ENCODE data around the gene NKAIN2. TPM values are rescaled to one million over a fixed set of nuclear protein-coding genes. Genes with fewer than 3 reads are reported as not detected.

NKAIN2 gene
- total RNA-seq, result not detected in 2 replicates

DNA sequence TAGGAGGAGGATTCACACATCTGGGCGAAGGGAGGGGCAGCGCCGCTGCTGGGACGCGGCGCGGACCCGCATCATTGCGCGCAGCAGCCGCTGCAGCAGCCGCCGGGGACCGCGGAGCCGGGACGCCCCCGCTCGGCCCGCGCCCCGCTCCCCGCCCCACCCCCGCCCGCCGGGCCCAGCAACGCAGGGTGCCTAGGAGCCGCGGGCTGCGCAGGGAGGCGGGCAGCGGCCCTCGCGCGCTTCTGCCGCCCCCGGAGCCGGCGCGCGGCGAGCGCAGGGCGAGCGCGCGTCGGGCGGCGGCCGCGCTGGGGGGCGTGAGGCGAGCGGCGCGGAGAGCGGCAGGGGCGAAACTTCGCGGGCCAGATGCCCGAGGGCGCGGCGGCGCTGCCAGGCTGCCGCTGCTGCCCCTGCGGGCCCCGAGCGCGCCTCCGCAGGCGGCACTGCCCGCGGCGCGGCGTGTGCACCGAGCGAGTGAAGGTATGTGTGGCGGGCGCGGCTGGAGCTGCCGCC lies at the start of gene NKAIN2:
TSS of gene NKAIN2 (plus strand) at position 362 of the 510 bp plus-strand sequence.
- DNase-seq (ENCODE audit: low read depth in 2 of 2), result peak in 1 of 2 donors; percentile 1

DNA sequence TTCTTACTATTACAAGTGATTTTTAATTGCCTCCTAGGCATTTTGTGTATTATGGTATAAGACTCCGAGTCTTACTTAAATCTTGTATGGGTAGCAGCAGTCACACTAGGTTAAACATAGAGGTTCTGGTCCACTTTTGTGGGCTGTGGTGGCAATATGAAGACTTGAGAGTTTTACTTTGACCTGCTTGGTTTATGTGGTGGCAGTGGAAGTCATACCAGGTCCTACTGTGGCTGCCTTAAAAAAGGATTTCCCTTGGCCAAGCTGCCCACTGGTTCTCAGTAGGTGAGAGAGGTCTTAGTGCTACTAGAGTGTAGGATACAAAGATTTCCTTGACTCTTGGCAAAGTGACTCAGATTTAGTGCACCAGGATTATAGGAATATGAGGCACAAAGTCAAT lies 44.2 kb upstream of the NKAIN2 start:
- DNase-seq (ENCODE audit: low read depth in 2 of 2), result no peak

DNA sequence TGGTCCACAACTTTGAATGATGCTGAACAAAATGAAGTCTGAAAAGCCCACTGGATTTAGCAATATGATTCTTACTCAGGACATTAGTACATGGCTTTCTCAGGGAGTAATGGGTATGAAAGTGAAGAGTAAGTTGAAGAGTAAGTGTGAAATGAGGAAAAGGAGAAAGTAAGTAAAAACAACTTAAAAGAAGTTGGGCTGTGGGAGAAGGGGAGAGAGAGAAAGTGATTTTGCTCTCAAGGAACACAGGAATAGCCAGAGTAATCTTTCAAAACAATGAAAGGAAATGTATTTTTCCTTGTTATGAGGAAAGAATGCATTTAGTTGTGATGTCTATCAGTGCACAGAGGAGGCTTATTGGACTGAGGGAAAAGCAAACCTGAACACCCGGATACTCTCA lies 39.8 kb upstream of the NKAIN2 start:
- DNase-seq (ENCODE audit: low read depth in 2 of 2), result no peak

DNA sequence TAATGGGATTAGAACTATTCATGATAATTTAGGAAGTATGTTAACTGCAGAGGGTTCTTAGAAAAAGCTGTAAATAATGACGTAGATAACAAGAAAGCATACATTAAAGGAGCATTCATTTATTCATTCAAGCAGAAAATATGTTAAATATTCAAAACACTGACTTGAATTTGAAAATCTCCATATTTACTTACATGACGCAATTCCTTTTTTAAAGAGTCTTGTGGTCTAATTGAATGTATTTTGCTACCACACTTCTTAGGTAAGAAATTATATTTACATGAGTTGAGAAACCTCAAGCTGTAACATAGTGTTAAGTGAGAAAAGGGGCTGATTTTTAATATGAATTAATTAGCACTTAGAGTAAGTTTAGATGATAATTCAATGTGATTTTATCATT lies 38.9 kb upstream of the NKAIN2 start:
- DNase-seq (ENCODE audit: low read depth in 2 of 2), result no peak

DNA sequence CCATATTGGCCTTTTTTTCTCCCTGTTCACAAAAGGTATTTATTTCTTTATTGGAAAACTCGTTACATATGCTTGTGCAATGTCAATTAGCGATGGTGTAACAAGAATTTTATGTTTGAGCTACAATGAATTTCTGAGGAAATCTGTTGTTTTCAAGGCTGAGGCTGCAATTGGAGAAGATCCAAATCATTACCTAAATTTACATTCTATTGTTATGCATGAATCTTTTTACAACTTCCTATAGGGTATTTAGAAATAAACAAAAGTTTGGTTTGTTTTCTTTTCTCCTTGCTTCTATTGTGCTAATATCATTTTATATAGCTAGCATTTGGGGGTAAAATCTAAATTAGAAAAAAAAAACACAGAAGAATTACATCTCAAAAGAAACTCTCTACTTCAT lies 34.7 kb upstream of the NKAIN2 start:
- no peak for DNase-seq (ENCODE audit: low read depth in 2 of 2)

DNA sequence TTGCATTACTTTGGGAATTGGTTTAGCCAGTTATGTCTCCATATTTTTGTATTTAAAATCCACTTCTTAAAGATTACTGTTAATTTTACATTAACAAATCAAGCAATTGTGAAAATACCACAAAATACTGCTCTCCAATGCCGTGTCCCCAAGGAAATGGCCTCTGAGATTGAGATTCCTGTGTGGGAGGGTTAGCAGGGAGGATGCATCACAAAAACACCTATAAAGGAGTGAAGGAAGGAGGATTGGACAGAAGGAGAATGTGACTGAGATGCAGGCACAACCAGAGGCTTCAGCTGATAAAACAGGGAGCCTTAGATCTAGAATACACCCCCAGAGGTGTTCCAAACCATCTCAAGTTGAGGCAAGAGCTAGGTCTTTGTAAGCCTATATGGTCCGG lies 34.2 kb upstream of the NKAIN2 start:
- no peak for DNase-seq (ENCODE audit: low read depth in 2 of 2)

DNA sequence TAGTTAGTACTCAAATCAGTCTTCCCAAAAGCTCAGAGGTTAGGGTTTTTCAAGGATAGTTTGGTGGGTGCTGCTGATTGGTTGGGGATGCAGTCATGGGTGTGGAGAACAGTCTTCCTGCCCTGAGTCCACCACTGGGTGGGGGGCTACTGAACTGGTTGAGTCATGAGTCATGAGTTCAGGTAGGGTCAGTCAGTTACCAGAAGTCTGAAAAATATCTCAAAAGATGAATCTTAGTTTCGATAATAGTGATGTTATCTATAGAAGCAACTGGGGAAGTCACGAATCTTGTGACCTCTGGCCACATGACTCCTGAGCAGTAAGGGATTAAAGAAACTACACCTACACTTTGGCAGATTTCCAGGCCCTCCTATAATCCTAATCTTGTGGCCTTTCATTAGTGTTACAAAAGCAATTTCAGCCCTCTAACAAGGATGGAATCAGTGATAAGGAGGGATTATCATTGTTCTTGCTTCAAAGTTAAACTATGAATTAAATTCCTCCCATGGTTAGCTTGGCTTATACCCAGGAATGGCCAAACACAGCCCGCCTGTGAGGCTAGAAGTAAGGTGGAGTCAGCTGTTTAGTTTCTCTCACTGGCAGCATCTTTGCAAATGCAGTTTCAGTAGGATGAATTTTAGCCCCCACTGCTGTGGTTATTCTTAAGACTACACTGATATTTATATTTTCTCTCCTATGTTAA lies 33.3 kb upstream of the NKAIN2 start:
- no peak for DNase-seq (ENCODE audit: low read depth in 2 of 2)

DNA sequence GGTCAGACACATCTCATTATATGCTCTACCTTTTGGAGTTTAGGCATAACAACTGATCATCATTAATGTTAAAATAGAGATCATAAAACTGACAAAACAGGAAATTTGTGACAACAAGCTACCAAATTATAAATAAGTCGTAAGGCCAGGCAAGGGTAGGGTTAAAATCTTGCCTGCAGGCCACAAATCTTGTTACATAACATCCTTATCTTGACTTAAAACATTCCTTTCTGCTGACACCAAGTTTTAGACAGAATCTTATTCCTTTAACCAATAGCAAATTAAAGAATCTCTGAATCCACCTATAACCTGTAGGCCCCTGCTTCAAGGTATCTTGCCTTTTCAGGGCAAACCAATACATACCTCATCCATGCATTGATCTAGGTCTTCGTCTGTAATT lies 32.5 kb upstream of the NKAIN2 start:
- DNase-seq (ENCODE audit: low read depth in 2 of 2), result no peak

DNA sequence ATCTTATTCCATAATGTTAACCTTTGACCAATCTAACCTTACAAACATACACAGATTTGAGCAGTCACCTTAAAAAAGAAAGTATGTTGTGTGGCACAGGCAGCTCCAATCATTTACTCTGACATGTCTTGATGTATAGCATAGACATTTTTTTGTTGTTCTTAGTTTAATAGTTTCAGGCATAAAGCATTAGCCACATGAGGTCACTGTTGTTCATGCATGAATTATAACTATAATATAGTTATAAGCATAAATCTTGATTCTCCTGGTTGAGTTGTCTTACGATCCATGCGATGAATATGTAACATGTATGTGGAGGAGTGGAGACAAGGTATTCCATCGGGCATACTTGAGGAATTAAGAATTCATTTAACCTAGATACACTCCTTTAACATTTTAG lies 26.1 kb upstream of the NKAIN2 start:
- DNase-seq (ENCODE audit: low read depth in 2 of 2), result no peak

DNA sequence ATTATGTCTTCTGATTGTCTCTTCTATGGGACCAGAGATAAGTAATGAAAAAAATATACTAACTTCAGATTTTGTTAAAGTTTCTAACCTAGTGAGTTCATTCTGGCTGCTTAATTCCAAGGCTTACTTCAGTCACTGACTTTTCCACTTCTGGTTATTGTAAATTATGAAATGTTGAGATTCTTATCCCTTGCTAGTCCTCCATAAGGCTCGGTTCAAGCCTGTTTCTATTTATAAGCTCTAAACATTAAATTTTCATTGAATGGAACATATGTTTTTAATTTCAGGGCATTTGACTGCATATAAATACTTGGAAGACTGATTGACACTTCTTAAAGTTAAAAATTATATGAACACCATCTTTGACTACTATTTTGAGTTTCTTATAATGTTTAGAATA lies 23.6 kb upstream of the NKAIN2 start:
- DNase-seq (ENCODE audit: low read depth in 2 of 2), result no peak

DNA sequence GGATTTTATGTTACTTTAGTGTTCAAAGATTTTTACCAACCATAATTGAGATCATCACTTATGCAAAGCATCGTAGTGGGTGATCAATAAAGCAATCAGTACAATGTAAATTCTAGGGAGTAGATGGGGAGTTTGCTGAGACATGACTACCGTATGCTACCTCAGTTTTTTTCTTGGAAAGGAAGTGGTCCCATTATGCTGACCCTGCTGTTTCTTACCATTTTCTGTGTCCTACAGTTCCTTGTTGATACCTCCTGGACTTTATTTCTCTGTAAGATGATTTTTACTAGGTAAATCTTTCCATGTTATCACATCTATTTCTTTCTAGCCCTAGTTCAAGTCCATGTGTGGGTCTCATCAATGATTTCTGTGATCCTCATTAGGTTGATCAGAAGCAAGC lies 19.3 kb upstream of the NKAIN2 start:
- DNase-seq (ENCODE audit: low read depth in 2 of 2), result no peak

DNA sequence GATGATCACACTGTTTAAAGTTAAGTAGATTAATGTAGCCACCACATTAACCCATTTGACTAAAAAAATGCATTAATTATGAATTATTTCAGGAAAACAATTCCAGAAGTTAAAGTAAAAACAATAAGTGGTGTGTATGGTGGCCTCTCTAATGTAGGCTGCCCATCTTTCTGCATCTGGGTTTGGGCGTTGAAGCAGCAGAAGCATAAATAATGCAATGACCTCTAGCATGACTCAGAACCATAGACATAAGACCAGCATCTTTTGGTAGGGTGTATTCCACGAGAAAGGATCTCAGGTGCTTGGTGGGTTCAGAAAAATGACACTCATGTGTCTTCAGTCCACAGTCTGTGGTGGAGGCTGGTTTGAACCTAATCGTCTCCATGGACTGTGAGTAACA lies 18.6 kb upstream of the NKAIN2 start:
- no peak for DNase-seq (ENCODE audit: low read depth in 2 of 2)

DNA sequence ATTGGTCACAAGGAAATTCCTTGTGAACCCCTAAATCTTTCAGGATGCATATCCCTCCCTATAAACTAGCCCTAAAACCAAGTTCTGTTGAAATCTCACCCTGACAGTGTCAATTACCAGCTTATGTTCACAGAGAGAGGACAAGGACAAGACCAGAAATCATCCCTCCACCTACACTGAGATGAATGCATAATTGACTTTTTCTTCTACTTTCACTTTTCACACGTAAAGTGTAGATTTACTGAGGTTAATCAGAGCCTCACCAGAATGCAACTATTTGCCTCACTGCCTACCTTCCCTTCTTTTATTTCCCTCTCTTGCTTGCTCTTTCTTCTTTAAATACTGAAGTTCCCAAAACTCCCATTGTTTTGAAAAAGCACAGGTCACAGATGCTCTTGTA lies 15.3 kb upstream of the NKAIN2 start:
- no peak for DNase-seq (ENCODE audit: low read depth in 2 of 2)

DNA sequence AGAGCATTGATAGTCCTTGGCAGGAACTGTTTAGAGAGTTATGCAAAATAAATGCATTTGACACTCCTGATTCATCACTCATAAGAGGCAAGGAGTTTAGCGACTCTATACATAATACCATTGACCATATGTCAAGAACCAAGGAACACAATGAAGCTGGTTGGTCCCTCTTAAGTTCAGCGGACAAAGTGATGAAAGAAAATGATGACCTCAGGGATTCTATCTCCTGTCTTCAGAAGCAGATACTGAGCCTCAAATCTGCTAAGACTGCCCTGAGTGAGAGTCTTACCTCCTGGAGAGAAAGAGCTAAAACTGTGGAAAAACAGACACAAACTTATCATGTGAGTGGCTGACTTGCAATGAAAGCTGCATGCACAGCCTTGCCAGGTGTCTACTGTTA lies 9.5 kb upstream of the NKAIN2 start:
- DNase-seq (ENCODE audit: low read depth in 2 of 2), result no peak

DNA sequence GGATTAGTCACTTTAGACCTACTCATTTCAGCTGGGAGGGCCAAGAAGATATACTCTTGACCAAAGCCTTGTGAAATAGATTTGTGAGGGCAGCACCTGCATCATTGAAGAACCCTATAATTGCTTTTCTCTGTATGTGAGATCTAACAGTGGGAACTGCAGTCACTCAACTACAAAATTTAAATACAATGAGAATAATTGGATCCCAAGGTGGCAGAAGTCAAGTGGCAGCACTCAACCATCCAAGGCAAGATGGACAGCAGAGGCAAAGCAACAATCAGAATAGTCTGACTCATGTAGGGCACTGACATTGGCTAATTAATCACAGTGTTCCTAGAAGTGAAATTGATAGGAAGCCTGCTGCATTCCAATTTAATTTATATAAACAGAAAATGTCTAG lies 8.9 kb upstream of the NKAIN2 start:
- no peak for DNase-seq (ENCODE audit: low read depth in 2 of 2)

DNA sequence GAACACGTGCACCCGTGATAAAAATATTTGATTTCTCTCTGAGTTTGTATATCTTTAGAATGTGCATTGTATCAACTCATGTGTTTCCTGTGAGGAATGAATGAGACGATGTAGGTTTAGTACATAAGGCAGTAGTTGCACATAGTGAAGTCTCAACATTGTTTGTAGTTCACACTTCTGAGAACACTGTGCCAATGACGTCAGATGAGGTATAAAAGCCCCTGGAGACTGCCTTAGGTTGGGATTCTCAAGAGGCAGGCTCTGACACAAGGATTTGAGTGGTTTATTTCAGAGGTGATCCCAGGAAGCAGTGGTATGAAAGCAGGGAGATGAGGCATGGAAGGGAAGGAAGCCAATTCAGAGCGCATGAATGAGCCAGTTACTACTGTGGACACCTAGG lies 2.6 kb upstream of the NKAIN2 start:
- no peak for DNase-seq (ENCODE audit: low read depth in 2 of 2)

DNA sequence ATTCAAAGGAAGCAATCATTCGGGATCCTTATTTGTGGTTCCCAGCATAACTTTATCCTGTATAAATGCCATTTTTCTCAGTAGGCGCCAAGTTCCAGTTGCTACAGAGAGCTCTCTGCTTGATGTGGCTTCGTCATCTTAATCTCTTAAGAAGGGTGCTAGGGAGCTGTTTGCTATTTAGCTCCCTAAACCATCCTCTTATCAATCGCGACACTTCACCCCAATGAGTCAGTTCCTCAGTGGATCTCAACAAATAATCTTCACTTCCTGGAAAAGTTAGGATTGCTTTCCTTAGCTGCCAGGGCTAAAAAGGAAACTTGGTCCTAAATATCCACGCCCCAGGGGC lies 1.3 kb upstream of the NKAIN2 start:
- no peak for DNase-seq (ENCODE audit: low read depth in 2 of 2)

DNA sequence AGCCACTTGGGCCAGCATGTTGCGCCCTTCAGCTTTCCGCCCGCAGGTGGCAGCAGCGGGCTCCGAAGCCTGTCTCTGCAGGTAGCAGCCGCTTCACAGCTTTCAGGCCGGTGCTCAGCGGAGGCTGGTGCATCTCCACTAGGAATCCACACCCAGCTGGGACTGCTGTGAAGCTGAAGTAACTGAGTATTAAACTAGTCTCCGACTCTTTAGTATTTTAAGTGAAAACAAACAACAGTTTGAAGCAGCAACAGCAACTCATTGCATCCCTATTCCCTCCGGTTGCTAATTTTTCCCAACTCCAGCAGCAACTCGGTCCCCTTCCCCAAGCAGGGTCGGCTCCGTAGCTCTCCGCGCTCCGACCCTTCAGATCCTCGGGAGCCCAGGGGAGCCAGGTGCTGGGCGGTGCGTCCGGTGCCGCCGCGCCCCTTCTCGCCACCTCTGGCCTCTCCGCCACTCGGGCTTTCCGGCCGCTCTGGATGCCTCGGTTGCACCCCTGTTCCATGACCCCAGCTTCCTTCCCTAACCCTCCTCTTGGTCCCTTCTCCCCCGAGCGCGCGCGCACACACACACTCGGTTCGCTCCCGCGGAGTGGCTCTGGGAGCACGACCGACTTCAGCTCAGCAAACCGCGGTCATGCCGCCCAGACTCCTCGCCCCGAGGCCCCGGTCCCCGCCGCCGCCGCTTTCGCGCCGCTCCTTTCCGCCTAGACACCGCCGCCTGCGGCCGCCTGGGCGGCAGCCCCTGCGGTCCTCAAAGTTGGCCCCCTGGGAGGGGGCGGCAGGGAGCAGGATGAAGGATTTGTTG lies 765 bp upstream of the NKAIN2 start:
- peak; percentile 40 to 66 for DNase-seq (ENCODE audit: low read depth in 2 of 2)

DNA sequence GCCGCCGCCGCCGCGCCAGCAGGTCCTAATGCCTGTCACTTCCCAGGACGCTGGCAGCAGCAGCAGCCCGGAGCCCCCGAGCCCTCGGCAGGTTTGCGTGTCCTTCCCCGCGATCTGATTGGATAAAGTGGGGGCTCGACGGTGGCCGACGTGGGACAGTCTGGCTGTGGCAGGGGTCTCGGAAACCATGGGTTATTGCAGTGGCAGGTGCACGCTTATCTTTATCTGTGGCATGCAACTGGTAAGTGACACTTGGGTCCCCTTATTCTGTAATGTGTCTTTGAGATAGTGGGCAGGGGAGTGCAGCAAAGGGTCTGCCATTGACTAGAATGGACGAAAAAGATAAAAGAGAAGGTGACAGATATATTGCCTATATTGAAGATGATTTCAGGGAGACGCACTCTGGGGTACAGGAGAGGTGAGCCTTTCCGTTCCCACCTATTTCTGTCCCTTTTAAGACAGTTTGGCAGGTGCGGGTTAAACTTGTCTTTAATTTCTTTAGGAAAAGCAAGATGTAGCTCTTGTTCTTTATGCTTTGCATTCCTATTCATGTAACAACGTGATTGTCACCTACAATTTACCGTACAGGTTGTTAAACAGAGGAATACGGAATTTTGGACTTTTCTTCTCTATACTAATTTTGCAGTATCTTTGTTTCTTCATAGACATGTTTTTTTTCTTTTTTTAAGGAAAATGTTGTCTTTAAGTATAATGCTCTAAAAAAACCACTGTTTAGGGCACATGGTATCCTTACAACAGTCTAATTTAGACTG lies 535 bp downstream of the NKAIN2 start:
- DNase-seq (ENCODE audit: low read depth in 2 of 2), result peak in 1 of 2 donors; percentile 2

DNA sequence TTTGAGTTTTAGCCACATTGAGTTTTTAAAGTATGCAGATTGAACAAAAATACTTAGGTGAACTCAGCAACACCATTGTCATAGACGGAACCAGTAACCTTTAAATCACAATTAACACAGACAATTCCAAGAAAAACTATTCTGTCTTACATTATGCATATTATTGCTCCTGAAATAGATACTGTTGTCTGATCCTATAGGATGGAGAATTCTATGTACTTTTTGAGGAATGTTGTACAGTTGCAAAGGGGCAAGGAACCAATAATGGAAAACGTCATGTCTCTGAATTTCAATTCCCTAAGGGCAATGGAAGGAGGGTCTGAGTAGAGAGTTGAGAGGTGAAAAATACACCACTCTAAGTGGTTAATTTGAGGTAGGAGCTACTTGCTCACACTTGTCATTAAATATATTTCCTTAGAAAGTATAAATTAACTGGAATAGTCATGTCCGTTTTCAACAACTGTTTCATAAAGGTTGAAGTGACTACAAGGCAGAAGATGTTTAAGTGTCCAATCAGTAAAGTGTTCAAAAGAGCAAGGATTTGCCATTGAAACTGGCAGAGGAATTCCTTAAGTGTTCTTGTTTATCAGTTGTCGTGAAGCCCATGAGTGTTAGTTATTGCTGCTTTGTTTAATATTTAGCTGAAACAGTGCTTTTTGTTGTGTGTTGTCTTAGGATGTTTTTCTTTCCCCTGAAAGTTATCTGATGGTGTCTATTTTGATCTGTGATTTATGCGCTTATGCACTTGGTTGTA lies 1.3 kb downstream of the NKAIN2 start:
- no peak for DNase-seq (ENCODE audit: low read depth in 2 of 2)

DNA sequence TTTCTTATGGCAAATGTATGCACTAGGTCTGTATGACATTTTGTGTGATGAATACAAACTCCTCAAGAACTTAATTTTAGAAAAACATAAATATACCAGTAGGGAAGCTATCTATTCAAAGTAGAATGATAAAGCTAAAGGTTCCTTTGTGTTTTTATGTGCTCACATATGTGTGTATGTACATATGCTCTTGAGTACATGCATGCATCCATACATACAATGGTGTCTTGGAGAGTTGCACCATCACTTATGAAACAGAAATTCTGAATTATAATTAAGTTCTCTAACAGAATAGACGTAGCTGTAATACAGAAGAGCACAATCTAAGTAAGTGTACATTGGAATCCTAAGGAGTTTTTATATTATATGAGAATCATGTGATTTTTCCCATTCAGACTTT lies 2.3 kb downstream of the NKAIN2 start:
- no peak for DNase-seq (ENCODE audit: low read depth in 2 of 2)

DNA sequence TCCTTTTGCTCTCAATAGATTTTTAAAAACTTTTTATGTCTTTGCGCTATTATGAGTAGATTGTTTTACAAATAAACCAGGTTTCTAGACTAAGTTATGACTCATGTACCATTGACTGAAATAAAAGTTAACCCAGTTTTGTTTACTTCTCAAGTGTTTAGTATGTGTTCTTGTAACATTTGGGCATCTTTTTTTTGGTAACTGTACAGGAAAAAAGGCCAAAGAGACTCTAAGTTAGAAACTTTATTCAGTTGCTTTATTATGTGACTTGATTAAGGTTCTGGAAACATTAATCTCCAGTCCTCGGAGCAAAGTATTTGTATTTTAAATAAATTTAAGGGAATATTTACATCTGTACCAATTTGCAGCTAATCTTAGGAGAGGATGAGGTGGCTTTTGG lies 2.9 kb downstream of the NKAIN2 start:
- no peak for DNase-seq (ENCODE audit: low read depth in 2 of 2)

All from dermis microvascular lymphatic vessel endothelial cell (primary cell).